HUES48 (cell line): Measurements from ENCODE around the gene ORM2.

Source experiments
- H3K27ac ChIP-seq: one replicate; pipeline ENCODE4 v1.7.0; 2013; ENCODE audit warnings: low read depth, low read length, inconsistent platforms
- H3K27me3 ChIP-seq: 2 replicates; pipeline ENCODE4 v1.6.1; 2013; ENCODE audit warnings: mild to moderate bottlenecking, low read length; ENCODE audit not compliant: control insufficient read depth, insufficient read depth
- H3K36me3 ChIP-seq: 2 replicates; pipeline ENCODE4 v1.6.1; 2013; ENCODE audit warnings: low read length; ENCODE audit not compliant: control insufficient read depth, insufficient read depth
- H3K4me1 ChIP-seq: 2 replicates; pipeline ENCODE4 v1.6.1; 2013; ENCODE audit warnings: mild to moderate bottlenecking, low read length; ENCODE audit not compliant: control insufficient read depth, insufficient read depth
- H3K4me3 ChIP-seq: 2 replicates; pipeline ENCODE4 v1.5.1; 2013; ENCODE audit warnings: mild to moderate bottlenecking, low read depth, low read length
- H3K9ac ChIP-seq: 2 replicates; pipeline ENCODE4 v1.6.1; 2013; ENCODE audit warnings: mild to moderate bottlenecking, low read depth, low read length, moderate library complexity
- H3K9me3 ChIP-seq: 2 replicates; pipeline ENCODE4 v1.6.1; 2013; ENCODE audit warnings: low read length; ENCODE audit not compliant: control insufficient read depth, insufficient read depth

The ORM2 gene

DNA sequence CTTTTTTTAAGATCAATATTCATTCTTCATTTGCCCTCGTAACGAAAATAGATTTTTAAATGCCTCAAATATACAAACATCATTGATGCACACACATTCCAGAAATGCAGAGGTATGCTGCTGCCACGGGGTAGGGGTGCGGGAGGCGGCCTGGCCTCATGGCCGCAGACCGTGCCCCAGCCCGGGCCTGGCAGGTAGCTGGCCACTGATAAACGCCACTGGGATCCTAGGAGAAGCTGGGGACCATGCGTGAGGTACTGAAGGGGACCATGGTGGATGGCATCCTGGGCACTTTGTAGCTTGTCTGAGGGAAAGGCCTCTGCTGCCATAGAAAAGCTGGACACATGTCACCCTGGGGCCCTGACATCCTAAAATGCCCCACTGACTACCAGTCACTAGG, 6.5 kb downstream of the ORM2 start:
- H3K9ac ChIP-seq: no peak overlapping the region
- no peaks in the 10 kb centered on the region for H3K9me3 ChIP-seq
- no peak overlapping the region for H3K27ac ChIP-seq
- no peaks in the 10 kb centered on the region for H3K27me3 ChIP-seq
- H3K4me3 ChIP-seq: no peak overlapping the region
- peaks cover 35% of the 10 kb centered on the region for H3K36me3 ChIP-seq
- H3K4me1 ChIP-seq: no peaks in the 10 kb centered on the region

DNA sequence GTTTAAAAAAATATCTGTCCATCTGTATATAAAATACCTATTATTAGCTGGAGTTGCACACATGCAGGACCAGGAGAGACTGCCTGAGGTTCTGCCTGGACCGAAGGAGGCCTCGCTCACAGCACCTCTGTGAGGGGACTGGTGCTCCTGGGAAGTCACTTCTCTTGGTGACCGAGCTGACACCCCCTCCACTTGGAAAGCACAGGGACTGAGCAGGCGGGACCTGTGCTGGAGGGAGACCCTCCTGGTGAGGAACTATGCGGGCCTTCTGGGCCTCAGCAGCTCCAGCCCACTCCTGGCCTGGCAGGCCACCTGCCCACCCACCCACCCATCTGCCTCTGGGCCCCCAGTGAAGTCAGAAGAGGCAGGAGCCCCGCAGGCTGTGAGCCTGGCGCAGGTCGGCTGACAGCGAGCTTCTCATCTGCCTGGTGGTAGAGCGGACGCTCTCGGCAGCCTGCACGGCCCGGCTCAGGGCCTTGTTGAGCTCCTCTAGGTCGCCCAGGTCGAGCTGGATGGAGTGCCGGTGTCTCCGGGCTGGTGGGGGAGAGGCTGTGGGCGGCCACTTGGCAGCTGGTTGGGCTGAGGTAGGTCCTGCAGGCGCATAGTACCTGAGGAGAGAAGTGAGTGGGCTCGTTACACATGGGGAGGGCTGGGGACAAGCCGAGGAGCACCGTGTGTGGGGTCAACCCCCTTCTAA, 7.2 kb downstream of the ORM2 start:
- Histone ChIP-seq H3K9me3 (no peaks in the 10 kb centered on the region), H3K4me1 (no peaks in the 10 kb centered on the region), H3K27ac (no peak overlapping the region), H3K27me3 (no peaks in the 10 kb centered on the region), H3K36me3 (peaks cover 42% of the 10 kb centered on the region), H3K4me3 (no peak overlapping the region), H3K9ac (no peak overlapping the region)

DNA sequence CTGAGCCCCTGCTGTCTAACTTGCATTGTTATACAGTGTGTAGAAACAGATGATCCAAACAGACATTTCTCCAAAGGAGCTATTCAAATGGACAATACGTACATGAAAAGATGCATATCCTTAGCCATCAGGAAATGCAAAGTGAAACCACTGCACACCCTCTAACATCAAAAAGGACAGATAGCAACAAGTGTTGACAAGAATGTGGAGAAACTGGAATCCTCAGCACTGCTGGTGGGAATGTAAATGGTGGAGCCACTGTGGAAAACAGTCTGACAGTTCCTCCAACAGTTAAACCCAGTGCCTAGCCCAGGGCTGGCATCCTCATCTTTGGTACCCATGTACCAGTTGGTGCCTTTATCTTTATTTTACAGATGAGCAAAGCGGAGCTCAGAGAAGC, 8.5 kb downstream of the ORM2 start:
- no peak overlapping the region for H3K27ac ChIP-seq
- peaks cover 47% of the 10 kb centered on the region for H3K36me3 ChIP-seq
- H3K4me3 ChIP-seq: no peak overlapping the region
- no peaks in the 10 kb centered on the region for H3K9me3 ChIP-seq
- H3K27me3 ChIP-seq: no peaks in the 10 kb centered on the region
- H3K4me1 ChIP-seq: no peaks in the 10 kb centered on the region
- H3K9ac ChIP-seq: no peak overlapping the region

DNA sequence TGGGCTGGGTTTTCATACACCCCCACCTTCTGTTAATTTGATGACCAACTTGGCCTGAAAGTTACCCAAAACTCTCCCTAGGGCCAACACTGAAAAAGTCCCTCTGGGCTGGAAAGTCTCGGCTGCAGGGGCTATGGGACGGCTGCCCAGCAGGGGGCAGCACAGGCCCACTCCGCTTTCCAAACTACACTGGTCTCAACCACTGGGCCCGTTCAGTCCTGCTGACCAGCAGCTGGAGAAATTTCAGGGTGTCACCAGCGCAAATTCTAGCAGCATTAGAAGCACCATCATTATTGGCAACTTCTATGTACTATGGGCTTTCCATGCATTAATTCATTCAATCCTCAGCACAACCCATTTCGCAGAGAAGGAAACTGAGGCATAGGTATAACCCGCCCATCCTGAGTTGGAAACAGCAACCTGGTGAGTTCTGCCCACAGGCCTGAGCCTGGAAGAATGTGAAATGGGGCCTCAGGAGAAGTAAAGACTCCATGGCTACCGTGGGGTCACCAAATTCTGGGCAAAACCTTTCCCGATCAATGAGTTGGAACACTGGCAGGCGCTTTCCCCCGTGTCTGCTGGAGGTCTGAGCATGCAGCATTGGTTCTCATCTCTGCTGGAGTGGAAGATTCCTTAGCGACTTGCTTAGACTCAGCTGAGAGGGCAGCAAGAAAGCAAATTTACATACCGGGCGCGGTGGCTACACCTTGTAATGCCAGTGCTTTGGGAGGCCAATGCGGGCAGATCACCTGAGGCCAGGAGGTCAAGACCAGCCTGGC, 9.7 kb downstream of the ORM2 start:
- no peaks in the 10 kb centered on the region for H3K4me1 ChIP-seq
- no peaks in the 10 kb centered on the region for H3K9me3 ChIP-seq
- no peak overlapping the region for H3K9ac ChIP-seq
- no peak overlapping the region for H3K4me3 ChIP-seq
- H3K36me3 ChIP-seq: peaks cover 58% of the 10 kb centered on the region
- no peak overlapping the region for H3K27ac ChIP-seq
- H3K27me3 ChIP-seq: no peaks in the 10 kb centered on the region

DNA sequence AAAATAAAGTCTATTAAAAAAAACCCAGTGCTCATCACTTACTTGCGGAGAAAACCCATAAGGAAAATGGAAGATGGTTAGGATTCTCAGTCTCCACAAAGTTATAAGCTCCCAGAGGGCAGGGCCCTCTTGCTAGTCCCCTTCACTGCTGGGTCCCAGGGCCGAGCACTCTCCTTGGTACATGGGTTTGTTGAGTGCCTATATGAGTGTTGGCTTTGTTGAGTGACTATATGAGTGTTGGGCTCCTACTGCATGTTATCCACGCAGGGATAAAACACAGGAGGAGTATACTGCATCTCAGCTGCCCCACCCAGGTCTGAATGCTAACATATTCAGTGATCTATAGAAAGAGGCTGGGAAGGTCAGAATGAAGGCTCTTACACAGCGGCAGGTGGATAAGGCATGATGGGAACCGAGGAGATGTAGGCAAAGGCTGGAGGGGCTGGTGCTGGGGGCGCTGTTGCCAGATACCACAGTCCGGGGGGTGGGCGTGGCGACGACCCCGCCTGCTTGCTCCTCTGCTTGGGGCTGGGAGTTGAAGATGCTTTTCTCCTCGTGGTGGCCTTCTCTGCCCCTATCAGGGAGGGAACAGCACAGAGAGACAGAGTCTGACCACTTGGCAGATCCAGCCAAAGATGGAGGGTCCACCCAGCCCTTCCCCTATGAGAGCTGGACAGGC, 11.6 kb downstream of the ORM2 start:
- Histone ChIP-seq H3K36me3 (peaks cover 67% of the 10 kb centered on the region), H3K27ac (no peak overlapping the region), H3K9ac (no peak overlapping the region), H3K4me3 (no peak overlapping the region), H3K9me3 (no peaks in the 10 kb centered on the region), H3K27me3 (no peaks in the 10 kb centered on the region), H3K4me1 (no peaks in the 10 kb centered on the region)

DNA sequence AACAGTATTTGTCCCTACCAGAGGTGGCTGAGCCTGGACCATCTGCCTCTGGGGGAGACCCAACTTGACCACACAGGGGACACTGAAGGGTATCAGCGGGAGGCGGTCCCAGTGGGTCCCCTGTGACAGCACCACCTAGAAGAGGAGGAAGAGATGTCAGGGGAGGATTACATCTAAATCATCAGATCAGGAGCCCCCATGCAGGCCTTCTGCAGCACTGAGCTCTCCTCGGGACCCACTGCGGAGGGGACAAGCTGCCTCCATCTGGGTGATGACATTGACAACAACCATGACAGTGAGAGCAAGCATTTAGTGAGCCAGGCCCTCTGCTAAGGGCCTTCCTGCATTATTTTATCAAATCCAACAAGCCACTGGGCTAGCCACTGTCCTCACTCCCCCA, 12.3 kb downstream of the ORM2 start:
- H3K36me3 ChIP-seq: peaks cover 69% of the 10 kb centered on the region
- no peaks in the 10 kb centered on the region for H3K9me3 ChIP-seq
- no peaks in the 10 kb centered on the region for H3K4me1 ChIP-seq
- H3K4me3 ChIP-seq: no peak overlapping the region
- no peaks in the 10 kb centered on the region for H3K27me3 ChIP-seq
- no peak overlapping the region for H3K9ac ChIP-seq
- no peak overlapping the region for H3K27ac ChIP-seq

DNA sequence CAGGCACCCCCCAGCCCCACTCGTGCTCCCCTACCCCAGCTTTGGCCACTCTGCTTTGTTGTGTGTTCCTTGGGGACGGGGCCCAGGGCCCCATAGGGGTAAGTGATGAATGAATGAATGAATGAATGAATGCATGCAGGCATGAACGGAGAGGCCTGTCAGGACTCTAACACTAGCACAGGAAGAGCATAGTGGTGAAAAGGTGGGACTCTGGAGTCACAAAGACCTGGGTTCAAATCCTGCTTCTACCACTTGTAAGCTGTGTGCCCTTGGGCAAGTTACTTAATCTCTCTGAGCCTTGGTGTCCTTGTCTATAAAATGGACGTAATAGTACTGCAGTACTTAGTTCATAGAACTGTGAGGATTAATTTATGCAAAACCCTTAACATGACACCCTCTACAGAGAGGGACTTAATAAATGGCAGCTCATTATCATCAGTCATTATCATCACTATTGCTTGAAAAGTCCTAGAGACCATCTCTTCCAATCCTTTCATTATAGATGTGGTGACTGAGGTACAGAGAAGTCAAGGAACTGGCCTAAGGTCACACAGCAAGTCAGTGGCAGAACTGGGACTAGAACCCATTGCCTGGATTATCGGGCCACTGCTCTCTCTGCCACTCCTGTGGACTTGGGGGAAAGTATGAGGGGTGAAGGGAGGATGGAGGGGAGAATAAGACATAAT, 13.2 kb downstream of the ORM2 start:
- Histone ChIP-seq H3K27me3 (no peaks in the 10 kb centered on the region), H3K9ac (no peak overlapping the region), H3K27ac (no peak overlapping the region), H3K36me3 (peaks cover 69% of the 10 kb centered on the region), H3K4me1 (no peaks in the 10 kb centered on the region), H3K4me3 (no peak overlapping the region), H3K9me3 (no peaks in the 10 kb centered on the region)

DNA sequence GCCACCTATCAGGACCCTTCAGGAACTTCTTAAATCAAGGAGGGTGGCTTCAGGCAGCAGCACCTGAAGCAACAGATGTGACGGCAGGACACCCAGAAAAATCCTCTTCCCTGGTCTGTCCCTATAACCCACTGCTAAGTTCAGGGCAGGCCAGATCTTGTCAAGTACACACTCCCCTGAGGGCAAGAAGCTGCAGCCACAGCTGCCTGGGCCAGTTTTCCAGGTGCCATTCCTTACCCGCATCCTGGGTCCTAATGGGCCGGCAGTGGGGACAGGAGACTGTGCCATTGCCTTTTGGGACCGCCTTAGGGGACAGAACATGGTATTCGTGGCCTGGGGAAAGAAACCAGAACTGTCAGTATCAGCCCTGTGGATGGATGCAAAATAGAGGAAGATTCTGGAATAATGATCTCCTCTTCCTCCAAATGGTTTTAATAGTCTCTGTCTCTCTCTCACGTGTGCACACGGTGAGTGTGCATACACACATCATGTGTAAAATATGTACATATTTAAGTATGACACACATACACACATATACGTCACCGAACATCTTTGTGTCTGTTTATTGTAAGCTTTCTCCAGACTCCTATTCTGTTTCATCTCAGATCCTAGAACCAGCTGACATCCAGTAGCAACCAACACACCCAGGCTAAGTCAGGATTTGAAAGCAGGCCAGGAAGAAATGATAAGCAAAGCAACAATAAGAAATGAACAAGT, 14.0 kb downstream of the ORM2 start:
- Histone ChIP-seq H3K27me3 (no peaks in the 10 kb centered on the region), H3K4me1 (peaks cover 2% of the 10 kb centered on the region), H3K9ac (no peak overlapping the region), H3K4me3 (no peak overlapping the region), H3K9me3 (no peaks in the 10 kb centered on the region), H3K36me3 (peaks cover 68% of the 10 kb centered on the region), H3K27ac (no peak overlapping the region)

DNA sequence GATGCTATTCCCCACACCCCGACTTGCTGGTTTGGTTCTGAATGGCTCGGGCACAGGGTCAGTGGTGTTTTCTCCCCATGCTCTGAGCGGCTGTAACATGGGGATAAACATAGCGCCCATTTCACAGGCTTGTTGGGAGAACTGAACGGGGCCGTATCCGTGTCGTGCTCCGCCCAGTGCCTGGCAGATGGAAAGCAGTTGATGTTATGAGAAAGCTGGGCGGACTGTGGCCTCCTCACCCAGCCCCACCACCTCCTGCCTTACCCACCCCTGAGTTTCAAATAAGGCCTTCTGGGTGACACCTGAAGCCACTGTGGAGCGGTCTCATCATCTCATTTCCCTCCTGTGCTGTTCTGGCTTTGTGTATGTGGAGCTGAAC, 14.5 kb downstream of the ORM2 start:
- Histone ChIP-seq H3K9me3 (no peaks in the 10 kb centered on the region), H3K36me3 (peaks cover 71% of the 10 kb centered on the region)

DNA sequence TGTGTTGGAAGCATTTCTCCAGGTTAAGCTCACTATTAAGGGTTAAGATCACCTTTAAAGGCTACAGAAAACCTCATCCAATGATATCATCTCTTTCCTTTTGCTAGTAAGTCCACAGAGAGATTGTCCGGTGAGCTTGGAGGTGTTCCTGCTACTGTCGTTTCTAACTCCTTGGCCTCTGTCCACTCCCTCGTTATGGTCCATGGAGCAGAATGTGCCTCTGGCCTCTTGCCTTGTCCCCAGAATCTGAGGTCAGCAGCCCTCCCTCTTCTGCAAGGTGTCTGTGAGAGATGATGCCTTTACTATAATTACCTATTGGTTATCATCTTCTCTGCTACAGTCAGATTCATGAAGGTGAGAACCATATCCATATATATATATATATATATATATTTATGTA, 15.0 kb downstream of the ORM2 start:
- H3K4me3 ChIP-seq: no peak overlapping the region
- peaks cover 11% of the 10 kb centered on the region for H3K4me1 ChIP-seq
- H3K9ac ChIP-seq: no peak overlapping the region
- no peak overlapping the region for H3K27ac ChIP-seq
- H3K27me3 ChIP-seq: no peaks in the 10 kb centered on the region
- H3K9me3 ChIP-seq: no peaks in the 10 kb centered on the region
- H3K36me3 ChIP-seq: peaks cover 70% of the 10 kb centered on the region

More for the DNA sequence above, 14.5 kb downstream of the ORM2 start:
- Histone ChIP-seq H3K27me3 (no peaks in the 10 kb centered on the region), H3K9ac (no peak overlapping the region), H3K27ac (no peak overlapping the region), H3K4me1 (peaks cover 7% of the 10 kb centered on the region), H3K4me3 (no peak overlapping the region)
